PC-9 (cell line): Measurements from ENCODE around the gene FTSJ1. TPM values are rescaled to one million over a fixed set of nuclear protein-coding genes. Genes with fewer than 3 reads are reported as not detected.

Experiments used
- BruUV-seq: library from RNA; stranded (reverse); fragments of 400-500 nt; replicated peaks from 2 replicates; lab custom pipeline; 2021; lab: Mats Ljungman, UMichigan
- CTCF ChIA-PET: fragments of 300-600 bp; sonication (Branson Sonifier 250); formaldehyde crosslinking; loops from one replicate; lab custom pipeline; 2022; ENCODE audit warnings: antibody characterized with exemption; lab: Charles Lee
- POLR2A ChIA-PET: fragments of 300-600 bp; sonication (Branson Sonifier 250); formaldehyde crosslinking; loops from one replicate; lab custom pipeline; 2022; ENCODE audit warnings: antibody characterized with exemption; ENCODE audit not compliant: unreplicated experiment; lab: Charles Lee
- DNase-seq, 2 experiments: peaks; one replicate each; pipeline versions ENCODE4 v3.0.0 to v3.0.0-alpha.2; 2015 to 2022; ENCODE audit warnings: mixed read lengths in 1 of 2
- H2AFZ ChIP-seq: fragments of 200-600 bp; sonication (generic); 2 replicates; pipeline ENCODE4 v1.8.1; 2017; ENCODE audit warnings: antibody characterized with exemption
- H3F3A ChIP-seq: fragments of 200-600 bp; sonication (generic); 2 replicates; pipeline ENCODE4 v1.8.1; 2017; ENCODE audit warnings: antibody characterized with exemption, mild to moderate bottlenecking, low read depth; ENCODE audit not compliant: insufficient read depth
- H3K27ac ChIP-seq: fragments of 200-600 bp; sonication (generic); 2 replicates; pipeline ENCODE4 v1.6.1; 2016; ENCODE audit warnings: mixed run types
- H3K27me3 ChIP-seq: fragments of 200-600 bp; sonication (generic); 2 replicates; pipeline ENCODE4 v1.6.1; 2016; ENCODE audit warnings: low read depth, mixed run types; ENCODE audit not compliant: insufficient read depth
- H3K36me3 ChIP-seq: fragments of 200-600 bp; sonication (generic); 2 replicates; pipeline ENCODE4 v1.6.1; 2016; ENCODE audit warnings: low read depth, mixed run types
- H3K4me1 ChIP-seq: fragments of 200-600 bp; sonication (generic); replicated peaks from 2 replicates; pipeline ENCODE4 v1.6.1; 2016; ENCODE audit warnings: mixed run types; ENCODE audit not compliant: insufficient read depth
- H3K4me2 ChIP-seq: fragments of 200-600 bp; sonication (generic); 2 replicates; pipeline ENCODE4 v1.6.1; 2017; ENCODE audit warnings: mixed run types
- H3K4me3 ChIP-seq: fragments of 200-600 bp; sonication (generic); 2 replicates; pipeline ENCODE4 v1.6.1; 2016; ENCODE audit warnings: mixed run types
- H3K79me2 ChIP-seq: fragments of 200-600 bp; sonication (generic); 2 replicates; pipeline ENCODE4 v1.6.1; 2017; ENCODE audit warnings: low read depth, mixed run types
- H3K9me2 ChIP-seq: fragments of 200-600 bp; sonication (generic); 2 replicates; pipeline ENCODE4 v1.8.1; 2017; ENCODE audit warnings: mild to moderate bottlenecking; ENCODE audit not compliant: insufficient read depth
- H3K9me3 ChIP-seq: fragments of 200-600 bp; sonication (generic); 2 replicates; pipeline ENCODE4 v1.8.1; 2016; ENCODE audit warnings: low read depth; ENCODE audit not compliant: insufficient read depth
- H4K20me1 ChIP-seq: fragments of 200-600 bp; sonication (generic); 2 replicates; pipeline ENCODE4 v1.8.1; 2017; ENCODE audit not compliant: insufficient read depth
- CTCF ChIP-seq: fragments of 200-600 bp; sonication (generic); conservative IDR thresholded peaks from 2 replicates; pipeline ENCODE4 v1.6.1; 2017; ENCODE audit warnings: mixed run types, antibody characterized with exemption, mild to moderate bottlenecking, moderate library complexity
- EZH2 ChIP-seq: fragments of 200-600 bp; sonication (generic); IDR thresholded peaks from 2 replicates; pipeline ENCODE4 v1.8.0; 2017; ENCODE audit warnings: antibody characterized with exemption, low read depth
- intact Hi-C: fragments of 100-400 bp; cut with micrococcal nuclease; formaldehyde crosslinking; loops from one replicate; pipeline ENCODE4 v1.10.0; 2022; ENCODE audit not compliant: unreplicated experiment
- total RNA-seq: library from RNA; stranded (reverse); gene quantifications from 2 replicates; pipeline ENCODE4 v1.2.3, GENCODE V29; 2021

Gene FTSJ1
- total RNA-seq, 1 experiment from 2014 or later: 44.0 TPM

GRCh38 chrX:48489892-48490291 lies 13.9 kb downstream of the FTSJ1 start:
- Histone ChIP-seq H3F3A (peaks cover 34% of the 10 kb centered on the region; the same call in 1 of the 2 replicates), H3K9me3 (no peaks in the 10 kb centered on the region), H3K27ac (peak overlapping the region; percentile 98), H3K4me2 (peak overlapping the region; percentile 36), H3K4me3 (no peak overlapping the region), H3K79me2 (no peaks in the 10 kb centered on the region), H3K36me3 (no peaks in the 10 kb centered on the region), H3K9me2 (no peaks in the 10 kb centered on the region), H3K27me3 (no peaks in the 10 kb centered on the region), H3K4me1 (peaks cover 29% of the 10 kb centered on the region), H2AFZ (no peak overlapping the region), H4K20me1 (no peaks in the 10 kb centered on the region)
- TSS peak; percentile 75 for BruUV-seq
- peak in 1 of 2 experiments; percentile 38 for DNase-seq
- POLR2A ChIA-PET: no interaction called here
- TF ChIP-seq EZH2 (no peak), CTCF (no peak)
- CTCF ChIA-PET: no interaction called here
- intact Hi-C loops: no loop called here

- Histone ChIP-seq H3K4me1 (peaks cover 29% of the 10 kb centered on the region), H4K20me1 (no peaks in the 10 kb centered on the region), H3K4me2 (peak overlapping the region; percentile 34), H3K4me3 (no peak overlapping the region), H2AFZ (no peak overlapping the region), H3K27ac (peak overlapping the region; percentile 98), H3K27me3 (no peaks in the 10 kb centered on the region), H3K9me2 (no peaks in the 10 kb centered on the region), H3K79me2 (no peaks in the 10 kb centered on the region), H3K36me3 (no peaks in the 10 kb centered on the region), H3F3A (peaks cover 34% of the 10 kb centered on the region; the same call in 1 of the 2 replicates), H3K9me3 (no peaks in the 10 kb centered on the region)
- intact Hi-C loops: no loop called here
- DNase-seq: peak; percentile 63 to 86
- CTCF ChIA-PET: no interaction called here
- no TSS peak for BruUV-seq
- POLR2A ChIA-PET: interaction anchor here (0.6 kb wide), 2 partner anchors 49 to 83 kb away, joined by 3 to 4 read pairs; partner anchors contain the start of gene TBC1D25
- no peak for TF ChIP-seq EZH2
- no peak for TF ChIP-seq CTCF
Measured at GRCh38 chrX:48490661-48491060, 14.7 kb downstream of the FTSJ1 start.

- H3K4me2 ChIP-seq: no peak overlapping the region
- H4K20me1 ChIP-seq: no peaks in the 10 kb centered on the region
- ChIA-PET CTCF (no interaction called here), POLR2A (no interaction called here)
- DNase-seq: no peak
- H3K27me3 ChIP-seq: no peaks in the 10 kb centered on the region
- H3K27ac ChIP-seq: 0 out of 2 replicates have a peak overlapping the region, but pooled peaks have one; percentile 43
- TF ChIP-seq CTCF (no peak), EZH2 (no peak)
- H3K4me3 ChIP-seq: no peak overlapping the region
- peaks cover 27% of the 10 kb centered on the region for H3K4me1 ChIP-seq
- H3K36me3 ChIP-seq: no peaks in the 10 kb centered on the region
- no peaks in the 10 kb centered on the region for H3K79me2 ChIP-seq
- no peaks in the 10 kb centered on the region for H3K9me2 ChIP-seq
- no peaks in the 10 kb centered on the region for H3K9me3 ChIP-seq
- H3F3A ChIP-seq: peaks cover 23% of the 10 kb centered on the region; the same call in 1 of the 2 replicates
- H2AFZ ChIP-seq: no peak overlapping the region
- intact Hi-C loops: no loop called here
- BruUV-seq: no TSS peak
Measured at GRCh38 chrX:48491809-48492208, 15.8 kb downstream of the FTSJ1 start.
